Subcutaneous adipose tissue (tissue), 4 donors: ENCODE results near the gene OR4F15. TPM values are rescaled to one million over a fixed set of nuclear protein-coding genes. Genes with fewer than 3 reads are reported as not detected.

Experiments used
- CTCF ChIP-seq: fragments of 450-650 bp; IDR thresholded peaks from one replicate; pipeline ENCODE4 v1.5.1; 2016; ENCODE audit warnings: low read depth, mild to moderate bottlenecking, control low read depth, antibody characterized with exemption, moderate library complexity
- small RNA-seq: library from RNA; depleted of rRNA; stranded (forward); fragments of <200 nt; gene quantifications from one replicate; pipeline ENCODE3, GENCODE V24; 2016
- total RNA-seq, 4 donors: library from RNA; depleted of rRNA; stranded (reverse); fragments of >200 nt; gene quantifications; one replicate each; pipeline ENCODE4 v1.1.0, GENCODE V29; 2016

Gene OR4F15
- total RNA-seq, 4 donors from 2014 or later = not detected

DNA sequence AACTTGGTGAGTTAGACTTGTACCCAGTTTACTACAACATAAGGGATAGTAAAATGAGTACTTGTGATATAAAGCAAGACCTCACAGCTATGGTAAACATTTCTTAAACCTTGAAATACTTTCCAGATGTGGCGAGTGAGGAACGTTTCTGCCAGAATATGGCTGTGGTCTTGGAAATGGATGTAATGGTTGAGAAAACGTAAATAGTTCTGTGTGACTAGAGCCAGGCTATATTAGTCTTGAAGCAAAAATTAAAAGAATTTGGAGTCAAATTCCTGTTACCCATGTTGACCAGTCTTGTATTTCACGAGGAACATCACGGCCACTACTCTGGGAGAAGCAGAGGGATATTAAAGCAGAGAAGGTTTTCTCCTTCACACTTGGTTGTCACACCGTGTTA, 15.3 kb downstream of the OR4F15 start:
- no peak for TF ChIP-seq CTCF

DNA sequence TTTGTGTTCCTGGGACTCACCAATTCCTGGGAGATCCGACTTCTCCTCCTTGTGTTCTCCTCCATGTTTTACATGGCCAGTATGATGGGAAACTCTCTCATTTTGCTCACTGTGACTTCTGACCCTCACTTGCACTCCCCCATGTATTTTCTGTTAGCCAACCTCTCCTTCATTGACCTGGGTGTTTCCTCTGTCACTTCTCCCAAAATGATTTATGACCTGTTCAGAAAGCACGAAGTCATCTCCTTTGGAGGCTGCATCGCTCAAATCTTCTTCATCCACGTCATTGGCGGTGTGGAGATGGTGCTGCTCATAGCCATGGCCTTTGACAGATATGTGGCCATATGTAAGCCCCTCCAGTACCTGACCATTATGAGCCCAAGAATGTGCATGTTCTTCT, 16.8 kb downstream of the OR4F15 start:
- TF ChIP-seq CTCF = no peak

GRCh38 chr15:101841656-101842055, 29.7 kb downstream of the OR4F15 start:
- no peak for TF ChIP-seq CTCF

DNA sequence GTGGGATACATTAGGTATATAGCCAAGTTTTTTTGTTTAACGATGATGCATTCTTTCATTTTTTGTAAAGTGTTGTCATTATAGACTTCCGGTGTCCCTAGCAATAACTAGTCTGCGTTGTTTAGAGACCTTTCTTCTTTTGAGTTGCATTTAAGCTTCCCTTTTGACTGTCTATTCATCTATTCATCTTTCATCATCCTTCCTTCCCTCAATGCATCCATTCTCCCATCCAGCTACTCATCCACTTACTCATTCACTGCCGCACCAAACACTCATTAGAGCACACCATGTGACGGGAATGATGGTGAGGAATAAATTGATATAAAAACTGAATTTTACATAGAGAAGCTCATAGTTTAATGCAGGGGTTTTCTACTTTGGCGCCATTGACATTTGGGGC, 32.9 kb downstream of the OR4F15 start:
- TF ChIP-seq CTCF = no peak

- TF ChIP-seq CTCF = no peak
These were observed 40.4 kb downstream of the OR4F15 start for GRCh38 chr15:101852356-101852755.

Small RNAs within 50 kb of the gene (small RNA-seq; reads per million reads assigned to genes)
- not detected for gene RN7SL209P

Other genes starting within 250 kb of the OR4F15 start
- gene TM2D3, start 159.8 kb upstream of the OR4F15 start, total RNA-seq = 10 to 100 TPM; 38.4 to 60.7 (median 47.7) TPM
- 10 to 100 TPM; 17.3 to 31.3 (median 27.7) TPM for gene TARS3, start 87.7 kb upstream of the OR4F15 start, total RNA-seq
- not detected for gene OR4F6, start 8.7 kb upstream of the OR4F15 start, total RNA-seq